ENCODE data around the gene LNPEP. TPM values are rescaled to one million over a fixed set of nuclear protein-coding genes. Genes with fewer than 3 reads are reported as not detected.
A peak's percentile ranks its signal among the peaks of the same experiment; 100 is the strongest.

Gene LNPEP
- total RNA-seq, 1 donor from 2014 or later = 39.4 TPM

DNA sequence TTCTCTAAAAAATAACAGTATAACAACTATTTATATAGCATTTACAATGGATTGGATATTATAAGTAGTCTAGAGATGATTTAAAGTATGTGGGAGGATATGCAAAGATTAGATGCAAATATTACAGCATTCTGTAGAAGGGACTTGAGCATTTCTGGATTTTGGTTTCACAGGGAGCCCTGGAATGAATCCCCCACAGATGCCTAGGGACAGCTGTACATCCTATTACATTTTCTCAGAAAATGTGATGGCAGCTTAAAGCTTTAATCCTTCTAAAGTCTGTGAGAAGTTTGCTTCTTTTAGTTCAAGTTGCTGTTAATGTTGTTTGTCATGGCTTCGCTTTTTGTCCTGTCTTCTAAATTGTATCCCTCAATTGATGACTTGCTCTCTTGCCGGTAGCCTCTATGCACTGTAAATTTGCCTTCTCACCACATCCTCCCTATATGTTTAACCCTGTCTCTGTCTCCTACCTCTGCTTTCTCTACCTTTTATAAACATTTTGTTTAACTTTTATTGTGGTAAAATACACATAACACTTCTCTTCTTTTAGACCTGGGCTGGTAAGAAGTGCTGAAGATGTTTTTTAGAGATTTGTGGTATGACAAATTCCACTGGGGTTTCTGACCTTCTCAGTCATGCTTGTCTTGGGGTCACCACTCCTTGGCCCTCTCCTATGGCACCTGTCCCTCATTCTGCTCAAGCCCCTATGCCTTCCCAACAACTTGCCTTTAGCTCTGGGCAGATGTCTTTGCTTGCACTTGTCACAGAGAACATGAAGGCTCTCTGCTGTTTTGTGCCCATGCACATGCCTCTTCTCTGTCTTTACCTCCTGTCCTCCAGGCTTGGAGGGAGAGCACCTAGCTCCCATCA is 37.9 kb downstream of the LNPEP start:
- DNase-seq = no peak
- Mint-ChIP-seq H3K4me1 (peaks cover 40% of the 10 kb centered on the region), H3K4me3 (peak overlapping the region; percentile 7), H3K27me3 (no peaks in the 10 kb centered on the region), H3K27ac (peak overlapping the region; percentile 68), H3K36me3 (ENCODE audit: low read depth) (peaks cover 16% of the 10 kb centered on the region), H3K9me3 (no peaks in the 10 kb centered on the region)
- intact Hi-C loops (cut with micrococcal nuclease) = loop anchor here (1.0 to 2.0 kb wide), 2 partner anchors 12 to 17 kb away; no protein-coding TSS in a partner anchor

GRCh38 chr5:96975656-96976055 is 39.8 kb downstream of the LNPEP start:
- Mint-ChIP-seq H3K4me1 (peaks cover 37% of the 10 kb centered on the region), H3K27ac (no peak overlapping the region), H3K9me3 (no peaks in the 10 kb centered on the region), H3K4me3 (no peak overlapping the region), H3K36me3 (ENCODE audit: low read depth) (peaks cover 33% of the 10 kb centered on the region), H3K27me3 (no peaks in the 10 kb centered on the region)
- intact Hi-C loops (cut with micrococcal nuclease) = no loop called here
- no peak for DNase-seq

- H3K36me3 Mint-ChIP-seq (ENCODE audit: low read depth) = peaks cover 42% of the 10 kb centered on the region
- H3K27ac Mint-ChIP-seq = no peak overlapping the region
- no peaks in the 10 kb centered on the region for H3K9me3 Mint-ChIP-seq
- intact Hi-C loops (cut with micrococcal nuclease) = no loop called here
- peaks cover 27% of the 10 kb centered on the region for H3K4me1 Mint-ChIP-seq
- no peak overlapping the region for H3K4me3 Mint-ChIP-seq
- H3K27me3 Mint-ChIP-seq = no peaks in the 10 kb centered on the region
- no peak for DNase-seq
Measured at GRCh38 chr5:96977228-96977627, 41.3 kb downstream of the LNPEP start.

DNA sequence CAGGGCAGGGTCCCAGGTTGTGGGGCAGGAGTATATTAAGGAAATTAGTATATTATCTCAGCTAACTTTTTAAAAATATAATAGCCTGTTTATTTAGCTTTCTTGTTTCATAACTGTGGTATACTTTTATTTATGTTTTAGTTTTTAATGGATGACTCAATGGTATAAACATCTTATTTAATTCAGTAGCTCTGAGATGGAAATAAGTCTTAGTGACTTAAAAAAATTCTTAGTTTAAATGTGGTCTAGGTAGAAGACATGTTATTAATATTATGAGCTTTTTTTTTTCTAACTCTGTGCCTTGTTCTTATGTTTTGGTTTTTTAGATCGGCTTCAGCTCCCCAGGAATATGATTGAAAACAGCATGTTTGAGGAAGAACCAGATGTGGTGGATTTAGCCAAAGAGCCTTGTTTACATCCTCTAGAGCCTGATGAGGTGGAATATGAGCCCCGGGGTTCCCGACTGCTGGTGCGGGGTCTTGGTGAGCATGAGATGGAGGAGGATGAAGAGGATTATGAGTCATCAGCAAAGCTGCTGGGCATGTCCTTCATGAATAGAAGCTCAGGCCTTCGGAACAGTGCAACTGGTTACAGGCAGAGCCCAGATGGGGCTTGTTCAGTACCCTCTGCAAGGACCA is 43.1 kb downstream of the LNPEP start:
- Mint-ChIP-seq H3K9me3 (no peaks in the 10 kb centered on the region), H3K27ac (no peak overlapping the region), H3K4me3 (no peak overlapping the region), H3K27me3 (no peaks in the 10 kb centered on the region), H3K4me1 (peaks cover 20% of the 10 kb centered on the region), H3K36me3 (ENCODE audit: low read depth) (peaks cover 42% of the 10 kb centered on the region)
- intact Hi-C loops (cut with micrococcal nuclease) = no loop called here
- DNase-seq = no peak

DNA sequence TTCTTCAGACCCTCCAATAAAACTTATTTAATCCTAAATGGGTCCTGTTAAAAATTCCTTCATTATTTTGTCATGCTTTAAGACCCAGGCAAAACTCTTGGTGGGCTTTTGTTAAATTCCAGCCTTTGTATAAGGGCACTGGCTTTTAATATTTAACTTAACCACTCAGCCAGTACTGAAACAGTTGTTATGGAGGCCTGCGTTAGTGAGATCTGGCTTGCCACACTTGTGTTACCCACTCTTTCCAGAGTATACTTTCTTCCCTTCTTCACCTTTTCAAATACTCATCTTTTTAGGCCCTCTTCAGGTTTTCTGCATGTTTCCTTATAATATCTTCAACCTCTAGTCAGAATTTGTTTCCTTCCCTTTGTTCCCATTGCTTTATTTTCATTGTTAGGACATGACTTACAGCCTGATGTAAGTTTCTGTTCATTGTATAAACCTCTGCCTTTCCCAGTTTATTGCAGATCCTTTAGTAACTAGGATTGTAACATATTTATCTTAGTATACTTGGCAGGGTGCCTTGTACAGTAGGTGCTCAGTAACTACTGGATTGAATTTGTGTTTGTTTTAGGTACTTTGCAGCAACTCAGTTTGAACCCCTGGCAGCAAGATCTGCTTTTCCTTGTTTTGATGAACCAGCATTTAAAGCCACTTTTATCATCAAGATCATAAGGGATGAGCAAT is 48.8 kb downstream of the LNPEP start:
- peaks cover 23% of the 10 kb centered on the region for H3K4me1 Mint-ChIP-seq
- H3K4me3 Mint-ChIP-seq = no peak overlapping the region
- peak overlapping the region; percentile 4 for H3K27ac Mint-ChIP-seq
- H3K36me3 Mint-ChIP-seq (ENCODE audit: low read depth) = peaks cover 53% of the 10 kb centered on the region
- intact Hi-C loops (cut with micrococcal nuclease) = loop anchor here (1.0 kb wide), 1 partner anchor 11 kb away; no protein-coding TSS in a partner anchor
- H3K9me3 Mint-ChIP-seq = no peaks in the 10 kb centered on the region
- no peaks in the 10 kb centered on the region for H3K27me3 Mint-ChIP-seq
- no peak for DNase-seq

- Mint-ChIP-seq H3K4me3 (no peak overlapping the region), H3K4me1 (peaks cover 28% of the 10 kb centered on the region), H3K9me3 (no peaks in the 10 kb centered on the region), H3K27ac (no peak overlapping the region), H3K36me3 (ENCODE audit: low read depth) (peaks cover 58% of the 10 kb centered on the region), H3K27me3 (no peaks in the 10 kb centered on the region)
- no peak for DNase-seq
- intact Hi-C loops (cut with micrococcal nuclease) = no loop called here
Measured at GRCh38 chr5:96986450-96986849, 50.6 kb downstream of the LNPEP start.

GRCh38 chr5:96990102-96990501 is 54.2 kb downstream of the LNPEP start:
- intact Hi-C loops (cut with micrococcal nuclease) = no loop called here
- no peak overlapping the region for H3K4me3 Mint-ChIP-seq
- H3K4me1 Mint-ChIP-seq = peaks cover 32% of the 10 kb centered on the region
- H3K36me3 Mint-ChIP-seq (ENCODE audit: low read depth) = peaks cover 70% of the 10 kb centered on the region
- H3K27ac Mint-ChIP-seq = no peak overlapping the region
- no peaks in the 10 kb centered on the region for H3K27me3 Mint-ChIP-seq
- H3K9me3 Mint-ChIP-seq = no peaks in the 10 kb centered on the region
- DNase-seq = no peak

DNA sequence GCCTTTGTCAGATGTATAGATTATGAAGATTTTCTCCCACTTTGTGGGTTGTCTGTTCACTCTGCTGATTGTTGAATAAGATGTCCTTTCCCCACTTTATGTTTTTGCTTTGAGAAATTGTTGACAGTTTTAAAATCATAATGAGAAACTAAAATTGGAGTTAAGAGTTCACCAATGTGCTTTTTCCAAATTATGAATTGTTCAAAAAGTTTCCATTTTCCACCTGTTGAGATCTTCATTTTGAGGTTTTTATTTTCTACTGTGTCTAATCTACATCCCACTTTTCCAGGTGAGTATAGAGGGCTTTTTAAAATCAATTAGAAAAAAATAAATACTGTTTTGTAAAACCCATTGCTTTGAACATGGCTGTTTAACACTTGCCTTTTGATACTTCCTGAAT is 55.8 kb downstream of the LNPEP start:
- peaks cover 24% of the 10 kb centered on the region for H3K4me1 Mint-ChIP-seq
- H3K36me3 Mint-ChIP-seq (ENCODE audit: low read depth) = peaks cover 65% of the 10 kb centered on the region

DNA sequence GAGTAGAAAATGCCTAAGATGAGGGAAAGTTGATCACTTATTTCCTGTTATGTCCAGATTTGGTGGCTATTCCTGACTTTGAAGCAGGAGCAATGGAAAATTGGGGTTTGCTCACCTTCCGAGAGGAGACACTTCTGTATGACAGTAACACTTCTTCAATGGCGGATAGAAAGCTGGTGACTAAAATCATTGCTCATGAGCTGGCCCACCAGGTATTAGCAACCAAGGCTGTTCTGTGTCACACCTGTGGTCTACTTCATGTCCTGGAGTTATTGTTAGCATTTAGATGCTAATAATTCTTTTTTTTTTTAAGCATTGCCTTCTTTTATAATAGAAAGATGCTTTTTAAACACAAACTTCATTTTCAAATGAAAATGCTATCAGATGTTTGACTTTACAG is 57.9 kb downstream of the LNPEP start:
- DNase-seq = no peak
- Mint-ChIP-seq H3K27ac (no peak overlapping the region), H3K36me3 (ENCODE audit: low read depth) (peaks cover 60% of the 10 kb centered on the region), H3K27me3 (no peaks in the 10 kb centered on the region), H3K4me1 (peaks cover 27% of the 10 kb centered on the region), H3K9me3 (no peaks in the 10 kb centered on the region), H3K4me3 (no peak overlapping the region)
- intact Hi-C loops (cut with micrococcal nuclease) = no loop called here

More for the DNA sequence above, 55.8 kb downstream of the LNPEP start:
- H3K27ac Mint-ChIP-seq = no peak overlapping the region
- intact Hi-C loops (cut with micrococcal nuclease) = no loop called here
- no peaks in the 10 kb centered on the region for H3K27me3 Mint-ChIP-seq
- H3K4me3 Mint-ChIP-seq = no peak overlapping the region
- no peak for DNase-seq
- no peaks in the 10 kb centered on the region for H3K9me3 Mint-ChIP-seq

GRCh38 chr5:96994493-96994892 is 58.6 kb downstream of the LNPEP start:
- H3K4me1 Mint-ChIP-seq = peaks cover 31% of the 10 kb centered on the region
- no peaks in the 10 kb centered on the region for H3K9me3 Mint-ChIP-seq
- H3K27me3 Mint-ChIP-seq = no peaks in the 10 kb centered on the region
- no peak overlapping the region for H3K27ac Mint-ChIP-seq
- intact Hi-C loops (cut with micrococcal nuclease) = no loop called here
- no peak overlapping the region for H3K4me3 Mint-ChIP-seq
- no peak for DNase-seq
- peaks cover 62% of the 10 kb centered on the region for H3K36me3 Mint-ChIP-seq (ENCODE audit: low read depth)

DNA sequence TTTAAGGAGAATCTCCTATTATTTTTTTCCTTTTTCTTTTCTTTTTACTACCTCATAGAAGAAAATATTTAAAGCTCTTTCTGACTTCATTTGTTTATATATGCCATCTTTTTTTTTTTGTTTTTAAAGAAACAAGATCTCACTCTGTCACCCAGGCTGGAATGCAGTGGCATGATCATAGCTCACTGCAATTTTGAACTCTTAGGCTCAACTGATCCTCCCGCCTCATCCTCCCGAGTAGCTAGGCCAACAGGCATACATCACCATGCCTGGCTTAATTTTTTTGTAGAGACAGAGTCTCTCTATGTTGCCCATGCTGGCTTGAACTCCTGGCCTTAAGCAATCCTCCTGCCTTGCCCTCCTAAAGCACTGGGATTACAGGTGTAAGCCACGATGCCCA is 59.5 kb downstream of the LNPEP start:
- peaks cover 55% of the 10 kb centered on the region for H3K36me3 Mint-ChIP-seq (ENCODE audit: low read depth)

DNA sequence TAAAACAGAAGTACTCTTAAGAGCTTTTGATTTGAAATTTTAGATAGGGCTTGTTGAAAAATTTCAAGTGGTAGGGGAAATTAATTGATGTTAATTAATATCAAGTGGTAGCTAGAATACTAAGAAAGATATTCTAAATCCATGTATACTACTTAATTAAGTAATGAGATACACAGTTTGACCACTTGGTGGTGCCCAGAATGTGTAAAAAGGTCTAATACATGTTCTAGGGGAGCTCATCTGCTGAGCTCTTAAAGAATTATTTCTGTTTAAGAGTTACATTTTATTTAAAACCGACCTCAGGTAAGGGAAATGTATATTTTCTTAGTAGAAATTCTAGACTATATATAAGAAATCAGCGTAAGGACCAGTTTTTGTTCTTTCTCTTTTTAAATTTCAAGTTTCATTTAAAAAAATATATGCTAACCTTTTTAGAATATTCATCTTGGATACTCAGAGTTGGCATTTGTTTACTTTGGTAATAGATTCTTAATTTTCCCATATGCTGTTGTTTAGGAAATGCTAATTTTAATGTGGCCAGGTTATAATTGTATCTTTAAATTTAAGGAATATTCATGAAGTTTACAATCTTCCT is 61.5 kb downstream of the LNPEP start:
- H3K9me3 Mint-ChIP-seq = no peaks in the 10 kb centered on the region
- intact Hi-C loops (cut with micrococcal nuclease) = loop anchor here (1.0 to 5.0 kb wide), 3 partner anchors 130 to 165 kb away; partner anchors contain the start of gene LIX1
- H3K36me3 Mint-ChIP-seq (ENCODE audit: low read depth) = peaks cover 39% of the 10 kb centered on the region
- no peaks in the 10 kb centered on the region for H3K27me3 Mint-ChIP-seq
- peaks cover 23% of the 10 kb centered on the region for H3K4me1 Mint-ChIP-seq
- no peak overlapping the region for H3K4me3 Mint-ChIP-seq
- no peak overlapping the region for H3K27ac Mint-ChIP-seq
- peak; percentile 67 for DNase-seq

More for the DNA sequence above, 59.5 kb downstream of the LNPEP start:
- H3K27me3 Mint-ChIP-seq = no peaks in the 10 kb centered on the region
- no peak for DNase-seq
- no peaks in the 10 kb centered on the region for H3K9me3 Mint-ChIP-seq
- no peak overlapping the region for H3K27ac Mint-ChIP-seq
- H3K4me3 Mint-ChIP-seq = no peak overlapping the region
- intact Hi-C loops (cut with micrococcal nuclease) = loop anchor here (5.0 kb wide), 2 partner anchors 128 to 147 kb away; partner anchors contain the start of gene LIX1
- H3K4me1 Mint-ChIP-seq = peaks cover 27% of the 10 kb centered on the region

- DNase-seq = no peak
- Mint-ChIP-seq H3K36me3 (ENCODE audit: low read depth) (peaks cover 29% of the 10 kb centered on the region), H3K27me3 (no peaks in the 10 kb centered on the region), H3K27ac (no peak overlapping the region), H3K4me3 (no peak overlapping the region), H3K9me3 (no peaks in the 10 kb centered on the region), H3K4me1 (peaks cover 15% of the 10 kb centered on the region)
- intact Hi-C loops (cut with micrococcal nuclease) = loop anchor here (5.0 kb wide), 3 partner anchors 38 to 142 kb away; partner anchors contain the start of gene LIX1
Measured at GRCh38 chr5:96999856-97000255, 64.0 kb downstream of the LNPEP start.
